ENCODE measurements around the gene HLA-A.

Gene HLA-A

DNA sequence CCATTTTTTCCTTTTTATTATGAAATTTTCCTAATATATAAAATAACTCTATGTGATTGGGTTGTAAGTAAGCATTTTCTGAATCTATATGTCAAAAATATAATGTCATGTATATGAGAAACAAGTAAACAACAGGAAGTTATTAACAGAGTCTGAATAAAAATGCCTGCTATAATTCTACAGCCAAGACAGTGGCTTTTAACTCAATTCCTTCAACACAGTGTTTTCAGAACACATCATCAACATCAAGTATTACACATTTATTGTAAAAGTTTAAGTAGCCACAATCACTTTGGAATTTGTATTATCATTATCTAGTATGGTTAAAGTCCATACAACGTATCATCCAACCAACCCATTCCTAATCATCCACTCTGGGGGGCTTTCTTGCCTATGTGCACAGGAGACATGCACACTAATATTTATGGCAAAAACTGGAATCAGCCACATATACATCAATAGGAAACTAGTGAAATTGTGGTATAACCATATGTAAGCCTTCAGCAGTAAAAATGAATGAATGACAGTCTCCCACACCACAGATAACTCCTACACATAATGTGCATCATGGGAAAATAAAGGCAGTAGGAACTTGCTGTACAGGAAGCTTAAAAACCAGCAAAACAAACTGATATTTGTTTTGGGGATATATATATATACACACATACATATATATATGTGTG is 6.9 kb upstream of the HLA-A start:
- WGBS (ENCODE audit: insufficient coverage, insufficient read length), result no CpG with 5 or more reads among the region's 1 CpG
- H3K36me3 ChIP-seq (ENCODE audit: control insufficient read depth, insufficient read depth, low read length), result no peaks in the 10 kb centered on the region
- peaks cover 1% of the 10 kb centered on the region; the same call in 1 of the 2 replicates for H3K4me1 ChIP-seq (ENCODE audit: control insufficient read depth, insufficient read depth, low read length)
- H3K9me3 ChIP-seq (ENCODE audit: control insufficient read depth, insufficient read depth, low read length), result no peaks in the 10 kb centered on the region
- no peak overlapping the region for H3K27ac ChIP-seq (ENCODE audit: low read length)
- H3K27me3 ChIP-seq (ENCODE audit: control insufficient read depth, insufficient read depth, low read length), result no peaks in the 10 kb centered on the region
- no peak for DNase-seq (ENCODE audit: low read depth, low spot score)
- no peak overlapping the region for H3K4me3 ChIP-seq (ENCODE audit: low read length)

DNA sequence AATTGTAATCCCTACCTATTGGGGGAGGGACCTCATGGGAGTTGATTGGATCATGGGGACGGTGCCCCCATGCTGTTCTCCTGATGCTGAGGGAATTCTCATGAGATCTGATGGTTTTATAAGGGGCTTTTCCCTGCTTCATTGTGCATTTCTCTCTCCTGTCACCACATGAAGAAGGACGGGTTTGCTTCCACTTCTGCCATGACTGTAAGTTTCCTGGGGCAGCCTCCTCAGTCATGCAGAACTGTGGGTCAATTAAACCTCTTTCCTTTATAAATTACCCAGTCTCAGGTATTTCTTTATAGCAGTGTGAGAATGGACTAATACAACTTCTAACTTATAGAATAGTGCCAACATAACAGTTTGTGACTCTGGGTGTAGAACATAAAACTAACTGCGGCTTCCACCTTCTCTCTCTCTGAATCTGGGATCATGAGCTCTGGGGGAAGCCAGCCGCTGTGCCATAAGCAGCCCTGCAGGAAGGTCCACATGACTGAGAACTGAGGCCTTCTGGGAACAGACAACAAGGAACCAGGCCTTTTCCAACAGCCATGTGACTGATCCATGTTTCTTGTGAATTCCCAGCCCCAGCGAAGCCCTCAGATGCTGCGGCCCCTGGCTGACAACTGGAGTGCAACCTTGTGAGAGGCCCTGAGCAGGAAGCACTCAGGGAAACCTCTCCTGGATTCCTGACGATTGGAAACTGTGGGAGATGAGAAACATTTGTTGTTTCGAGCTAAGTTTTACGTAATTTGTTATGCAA is 3.4 kb upstream of the HLA-A start:
- peaks cover 1% of the 10 kb centered on the region; the same call in 1 of the 2 replicates for H3K4me1 ChIP-seq (ENCODE audit: control insufficient read depth, insufficient read depth, low read length)
- H3K4me3 ChIP-seq (ENCODE audit: low read length), result no peak overlapping the region
- no peak overlapping the region for H3K27ac ChIP-seq (ENCODE audit: low read length)
- H3K36me3 ChIP-seq (ENCODE audit: control insufficient read depth, insufficient read depth, low read length), result no peaks in the 10 kb centered on the region
- DNase-seq (ENCODE audit: low read depth, low spot score), result no peak
- H3K9me3 ChIP-seq (ENCODE audit: control insufficient read depth, insufficient read depth, low read length), result no peaks in the 10 kb centered on the region
- H3K27me3 ChIP-seq (ENCODE audit: control insufficient read depth, insufficient read depth, low read length), result no peaks in the 10 kb centered on the region
- no CpG with 5 or more reads among the region's 9 CpGs for WGBS (ENCODE audit: insufficient coverage, insufficient read length)

DNA sequence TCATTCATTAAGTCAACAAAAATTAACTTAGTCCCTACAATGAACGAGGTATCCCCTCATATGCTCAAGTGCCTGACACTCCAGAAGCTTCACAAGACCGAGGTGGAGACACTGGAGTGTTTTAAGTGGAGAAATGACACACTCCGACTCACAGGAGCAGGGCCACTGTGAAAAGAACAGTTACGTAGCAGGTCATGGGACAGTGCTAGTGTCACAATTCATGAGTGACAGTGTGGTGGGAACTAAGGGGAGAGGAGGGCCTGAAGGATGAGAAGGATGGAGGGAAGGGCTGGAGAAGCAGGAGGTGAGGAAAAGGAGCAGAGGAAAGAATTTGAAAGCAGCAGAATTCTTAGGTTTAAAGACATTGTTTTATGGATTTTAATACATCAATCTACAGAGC is 1.3 kb upstream of the HLA-A start:
- no peak for DNase-seq (ENCODE audit: low read depth, low spot score)
- H3K36me3 ChIP-seq (ENCODE audit: control insufficient read depth, insufficient read depth, low read length), result peaks cover 3% of the 10 kb centered on the region; the same call in 1 of the 2 replicates
- H3K9me3 ChIP-seq (ENCODE audit: control insufficient read depth, insufficient read depth, low read length), result no peaks in the 10 kb centered on the region
- H3K4me3 ChIP-seq (ENCODE audit: low read length), result no peak overlapping the region
- no peak overlapping the region for H3K27ac ChIP-seq (ENCODE audit: low read length)
- WGBS (ENCODE audit: insufficient coverage, insufficient read length), result no CpG with 5 or more reads among the region's 4 CpGs
- H3K27me3 ChIP-seq (ENCODE audit: control insufficient read depth, insufficient read depth, low read length), result no peaks in the 10 kb centered on the region
- peaks cover 1% of the 10 kb centered on the region; the same call in 1 of the 2 replicates for H3K4me1 ChIP-seq (ENCODE audit: control insufficient read depth, insufficient read depth, low read length)

DNA sequence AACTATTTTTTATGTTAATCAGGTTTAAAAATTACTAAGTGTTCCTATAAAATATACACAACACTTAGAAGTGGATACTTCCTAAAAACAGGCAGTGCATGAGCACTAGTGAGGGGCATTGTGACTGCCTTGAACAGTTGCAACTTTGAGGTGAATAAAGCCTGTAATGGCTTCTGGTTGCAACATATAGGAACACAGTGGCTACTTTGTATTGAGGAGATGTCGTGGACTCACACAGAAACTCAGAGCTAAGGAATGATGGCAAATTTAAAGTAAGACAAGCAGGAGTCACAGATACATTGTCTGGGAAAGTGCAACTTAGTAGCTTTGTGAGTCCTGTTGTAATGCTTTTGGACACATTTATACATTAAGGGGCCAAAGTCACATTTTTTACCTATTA is 861 bp upstream of the HLA-A start:
- H3K27ac ChIP-seq (ENCODE audit: low read length), result no peak overlapping the region
- no peaks in the 10 kb centered on the region for H3K27me3 ChIP-seq (ENCODE audit: control insufficient read depth, insufficient read depth, low read length)
- peaks cover 1% of the 10 kb centered on the region; the same call in 1 of the 2 replicates for H3K4me1 ChIP-seq (ENCODE audit: control insufficient read depth, insufficient read depth, low read length)
- H3K9me3 ChIP-seq (ENCODE audit: control insufficient read depth, insufficient read depth, low read length), result no peaks in the 10 kb centered on the region
- no CpG with 5 or more reads among the region's 1 CpG for WGBS (ENCODE audit: insufficient coverage, insufficient read length)
- no peak for DNase-seq (ENCODE audit: low read depth, low spot score)
- H3K36me3 ChIP-seq (ENCODE audit: control insufficient read depth, insufficient read depth, low read length), result peaks cover 3% of the 10 kb centered on the region; the same call in 1 of the 2 replicates
- no peak overlapping the region for H3K4me3 ChIP-seq (ENCODE audit: low read length)

DNA sequence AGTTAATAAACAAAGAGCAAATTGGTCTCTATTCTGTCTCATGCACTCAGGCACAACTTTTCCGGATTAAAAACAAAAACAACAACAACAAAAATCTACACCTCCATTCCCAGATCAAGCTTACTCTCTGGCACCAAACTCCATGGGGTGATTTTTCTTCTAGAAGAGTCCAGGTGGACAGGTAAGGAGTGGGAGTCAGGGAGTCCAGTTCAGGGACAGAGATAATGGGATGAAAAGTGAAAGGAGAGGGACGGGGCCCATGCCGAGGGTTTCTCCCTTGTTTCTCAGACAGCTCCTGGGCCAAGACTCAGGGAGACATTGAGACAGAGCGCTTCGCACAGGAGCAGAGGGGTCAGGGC is 437 bp upstream of the HLA-A start:
- Histone ChIP-seq H3K4me1 (ENCODE audit: control insufficient read depth, insufficient read depth, low read length) (peaks cover 1% of the 10 kb centered on the region; the same call in 1 of the 2 replicates), H3K9me3 (ENCODE audit: control insufficient read depth, insufficient read depth, low read length) (no peaks in the 10 kb centered on the region), H3K27me3 (ENCODE audit: control insufficient read depth, insufficient read depth, low read length) (no peaks in the 10 kb centered on the region), H3K4me3 (ENCODE audit: low read length) (no peak overlapping the region; the same call in 1 of the 2 replicates), H3K27ac (ENCODE audit: low read length) (no peak overlapping the region), H3K36me3 (ENCODE audit: control insufficient read depth, insufficient read depth, low read length) (peaks cover 3% of the 10 kb centered on the region; the same call in 1 of the 2 replicates)
- no CpG with 5 or more reads among the region's 5 CpGs for WGBS (ENCODE audit: insufficient coverage, insufficient read length)
- no peak for DNase-seq (ENCODE audit: low read depth, low spot score)

DNA sequence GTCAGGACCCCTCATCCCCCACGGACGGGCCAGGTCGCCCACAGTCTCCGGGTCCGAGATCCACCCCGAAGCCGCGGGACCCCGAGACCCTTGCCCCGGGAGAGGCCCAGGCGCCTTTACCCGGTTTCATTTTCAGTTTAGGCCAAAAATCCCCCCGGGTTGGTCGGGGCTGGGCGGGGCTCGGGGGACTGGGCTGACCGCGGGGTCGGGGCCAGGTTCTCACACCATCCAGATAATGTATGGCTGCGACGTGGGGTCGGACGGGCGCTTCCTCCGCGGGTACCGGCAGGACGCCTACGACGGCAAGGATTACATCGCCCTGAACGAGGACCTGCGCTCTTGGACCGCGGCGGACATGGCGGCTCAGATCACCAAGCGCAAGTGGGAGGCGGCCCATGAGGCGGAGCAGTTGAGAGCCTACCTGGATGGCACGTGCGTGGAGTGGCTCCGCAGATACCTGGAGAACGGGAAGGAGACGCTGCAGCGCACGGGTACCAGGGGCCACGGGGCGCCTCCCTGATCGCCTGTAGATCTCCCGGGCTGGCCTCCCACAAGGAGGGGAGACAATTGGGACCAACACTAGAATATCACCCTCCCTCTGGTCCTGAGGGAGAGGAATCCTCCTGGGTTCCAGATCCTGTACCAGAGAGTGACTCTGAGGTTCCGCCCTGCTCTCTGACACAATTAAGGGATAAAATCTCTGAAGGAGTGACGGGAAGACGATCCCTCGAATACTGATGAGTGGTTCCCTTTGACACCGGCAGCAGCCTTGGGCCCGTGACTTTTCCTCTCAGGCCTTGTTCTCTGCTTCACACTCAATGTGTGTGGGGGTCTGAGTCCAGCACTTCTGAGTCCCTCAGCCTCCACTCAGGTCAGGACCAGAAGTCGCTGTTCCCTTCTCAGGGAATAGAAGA is 978 bp downstream of the HLA-A start:
- WGBS (ENCODE audit: insufficient coverage, insufficient read length), result no CpG with 5 or more reads among the region's 58 CpGs
- DNase-seq (ENCODE audit: low read depth, low spot score), result no peak
- no peaks in the 10 kb centered on the region for H3K9me3 ChIP-seq (ENCODE audit: control insufficient read depth, insufficient read depth, low read length)
- H3K36me3 ChIP-seq (ENCODE audit: control insufficient read depth, insufficient read depth, low read length), result peaks cover 3% of the 10 kb centered on the region; the same call in 1 of the 2 replicates
- peaks cover 1% of the 10 kb centered on the region; the same call in 1 of the 2 replicates for H3K4me1 ChIP-seq (ENCODE audit: control insufficient read depth, insufficient read depth, low read length)
- H3K27ac ChIP-seq (ENCODE audit: low read length), result no peak overlapping the region
- H3K4me3 ChIP-seq (ENCODE audit: low read length), result peak overlapping the region; percentile 46; the same call in 1 of the 2 replicates
- no peaks in the 10 kb centered on the region for H3K27me3 ChIP-seq (ENCODE audit: control insufficient read depth, insufficient read depth, low read length)

DNA sequence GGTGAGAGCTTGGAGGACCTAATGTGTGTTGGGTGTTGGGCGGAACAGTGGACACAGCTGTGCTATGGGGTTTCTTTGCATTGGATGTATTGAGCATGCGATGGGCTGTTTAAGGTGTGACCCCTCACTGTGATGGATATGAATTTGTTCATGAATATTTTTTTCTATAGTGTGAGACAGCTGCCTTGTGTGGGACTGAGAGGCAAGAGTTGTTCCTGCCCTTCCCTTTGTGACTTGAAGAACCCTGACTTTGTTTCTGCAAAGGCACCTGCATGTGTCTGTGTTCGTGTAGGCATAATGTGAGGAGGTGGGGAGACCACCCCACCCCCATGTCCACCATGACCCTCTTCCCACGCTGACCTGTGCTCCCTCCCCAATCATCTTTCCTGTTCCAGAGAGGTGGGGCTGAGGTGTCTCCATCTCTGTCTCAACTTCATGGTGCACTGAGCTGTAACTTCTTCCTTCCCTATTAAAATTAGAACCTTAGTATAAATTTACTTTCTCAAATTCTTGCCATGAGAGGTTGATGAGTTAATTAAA is 3.0 kb downstream of the HLA-A start:
- Histone ChIP-seq H3K36me3 (ENCODE audit: control insufficient read depth, insufficient read depth, low read length) (peaks cover 3% of the 10 kb centered on the region; the same call in 1 of the 2 replicates), H3K4me3 (ENCODE audit: low read length) (no peak overlapping the region), H3K4me1 (ENCODE audit: control insufficient read depth, insufficient read depth, low read length) (no peaks in the 10 kb centered on the region), H3K27me3 (ENCODE audit: control insufficient read depth, insufficient read depth, low read length) (no peaks in the 10 kb centered on the region), H3K9me3 (ENCODE audit: control insufficient read depth, insufficient read depth, low read length) (no peaks in the 10 kb centered on the region), H3K27ac (ENCODE audit: low read length) (no peak overlapping the region)
- WGBS (ENCODE audit: insufficient coverage, insufficient read length), result no CpG with 5 or more reads among the region's 4 CpGs
- no peak for DNase-seq (ENCODE audit: low read depth, low spot score)

DNA sequence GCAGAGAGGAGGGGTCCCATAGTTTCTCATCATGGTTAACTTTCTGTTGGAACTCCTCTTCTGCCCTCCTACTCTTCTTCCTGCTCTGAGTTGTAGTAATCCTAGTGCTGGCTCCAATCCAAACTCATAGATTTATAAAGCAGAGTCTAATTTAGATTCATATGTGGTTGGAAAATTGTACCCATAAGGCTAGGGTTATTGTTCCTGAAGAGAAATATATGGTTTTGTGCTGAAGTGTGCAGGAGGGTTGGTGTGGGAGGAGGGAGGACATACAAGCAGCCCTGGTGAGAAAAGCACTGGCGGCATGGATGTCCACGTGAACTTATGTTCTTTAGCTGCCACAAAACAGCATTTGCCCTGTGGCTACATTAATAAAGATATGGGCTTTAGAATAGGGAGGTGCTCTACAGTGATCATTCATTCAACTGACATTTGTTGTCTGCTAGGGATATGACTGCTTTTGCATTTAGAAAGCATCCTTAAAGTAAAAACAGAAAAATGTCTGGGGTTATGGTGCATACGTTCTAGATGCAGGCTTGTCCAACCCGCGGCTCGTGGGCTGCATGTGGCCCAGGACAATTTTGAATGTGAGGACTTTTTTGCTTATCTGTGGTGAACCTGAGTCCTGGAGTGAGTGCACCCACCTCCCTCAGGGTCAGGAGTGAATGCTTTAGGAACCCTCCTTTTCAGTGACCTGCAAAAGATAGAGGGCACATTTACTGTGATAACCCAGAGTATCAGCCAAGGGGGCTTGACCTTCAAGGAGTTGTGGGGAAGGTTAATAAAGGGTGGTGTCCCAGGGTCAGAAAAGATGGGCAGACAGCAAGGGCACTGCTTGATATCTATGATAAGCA is 4.1 kb downstream of the HLA-A start:
- H3K4me3 ChIP-seq (ENCODE audit: low read length), result no peak overlapping the region
- H3K27me3 ChIP-seq (ENCODE audit: control insufficient read depth, insufficient read depth, low read length), result no peaks in the 10 kb centered on the region
- WGBS (ENCODE audit: insufficient coverage, insufficient read length), result no CpG with 5 or more reads among the region's 6 CpGs
- no peaks in the 10 kb centered on the region for H3K9me3 ChIP-seq (ENCODE audit: control insufficient read depth, insufficient read depth, low read length)
- H3K36me3 ChIP-seq (ENCODE audit: control insufficient read depth, insufficient read depth, low read length), result peaks cover 3% of the 10 kb centered on the region; the same call in 1 of the 2 replicates
- no peaks in the 10 kb centered on the region for H3K4me1 ChIP-seq (ENCODE audit: control insufficient read depth, insufficient read depth, low read length)
- DNase-seq (ENCODE audit: low read depth, low spot score), result no peak
- H3K27ac ChIP-seq (ENCODE audit: low read length), result no peak overlapping the region

DNA sequence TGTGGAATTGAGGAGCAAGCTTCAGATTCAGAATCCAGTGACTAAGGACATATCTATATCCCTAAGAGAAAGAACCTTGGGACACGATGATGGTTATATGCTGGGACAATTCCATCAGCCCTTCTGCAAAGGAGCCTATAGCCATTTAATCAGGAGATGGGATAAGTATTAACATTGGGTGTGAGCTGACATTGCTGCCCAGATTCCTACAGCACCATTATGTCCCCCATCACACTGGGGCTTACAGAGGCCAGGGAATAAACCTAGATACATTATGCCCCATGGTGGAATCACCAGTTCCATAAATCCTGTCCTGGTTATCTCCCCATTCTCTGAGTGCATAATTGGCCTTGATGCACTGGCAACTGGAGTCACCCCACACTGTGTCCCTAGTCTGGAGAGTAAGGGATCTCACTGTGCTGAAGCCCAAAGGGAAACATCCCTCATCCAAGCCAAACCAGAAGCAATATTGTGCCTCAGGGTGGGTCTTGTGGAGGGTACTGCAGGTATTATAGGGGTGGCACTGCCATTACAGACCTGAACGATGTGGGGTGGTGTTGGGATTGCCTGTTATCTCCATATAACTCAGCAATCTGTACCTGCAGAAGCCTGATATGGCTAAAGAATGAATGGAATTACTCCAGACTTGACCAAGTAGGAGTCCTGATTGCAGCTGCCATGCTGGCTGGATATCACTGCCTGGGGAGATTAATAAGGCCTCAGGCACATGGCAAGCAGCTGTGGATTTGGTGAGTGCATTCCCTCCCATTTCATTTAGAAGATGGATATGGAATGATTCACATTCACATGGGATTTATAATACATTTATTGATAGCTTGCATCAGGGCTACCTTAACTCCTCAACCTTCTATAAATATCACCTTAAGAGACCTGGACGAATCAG is 5.0 kb downstream of the HLA-A start:
- WGBS (ENCODE audit: insufficient coverage, insufficient read length), result no CpG with 5 or more reads among the region's 3 CpGs
- Histone ChIP-seq H3K27ac (ENCODE audit: low read length) (no peak overlapping the region), H3K4me3 (ENCODE audit: low read length) (no peak overlapping the region), H3K4me1 (ENCODE audit: control insufficient read depth, insufficient read depth, low read length) (no peaks in the 10 kb centered on the region), H3K9me3 (ENCODE audit: control insufficient read depth, insufficient read depth, low read length) (no peaks in the 10 kb centered on the region), H3K27me3 (ENCODE audit: control insufficient read depth, insufficient read depth, low read length) (no peaks in the 10 kb centered on the region), H3K36me3 (ENCODE audit: control insufficient read depth, insufficient read depth, low read length) (peaks cover 3% of the 10 kb centered on the region; the same call in 1 of the 2 replicates)
- no peak for DNase-seq (ENCODE audit: low read depth, low spot score)
